Rectal smooth muscle tissue (tissue), 1 donor: ENCODE measurements around the gene TUT1.
A peak's percentile ranks its signal among the peaks of the same experiment; 100 is the strongest.

Source experiments
- H3K27ac ChIP-seq: one replicate; pipeline ENCODE4 v1.7.0; 2013; ENCODE audit warnings: low read depth, low read length, inconsistent platforms
- H3K27me3 ChIP-seq: one replicate; pipeline ENCODE4 v1.7.0; 2013; ENCODE audit warnings: low read length; ENCODE audit not compliant: control insufficient read depth, insufficient read depth
- H3K36me3 ChIP-seq: one replicate; pipeline ENCODE4 v1.7.0; 2013; ENCODE audit warnings: low read length; ENCODE audit not compliant: control insufficient read depth, insufficient read depth
- H3K4me1 ChIP-seq: one replicate; pipeline ENCODE4 v1.7.0; 2013; ENCODE audit warnings: low read length; ENCODE audit not compliant: control insufficient read depth, insufficient read depth
- H3K4me3 ChIP-seq: one replicate; pipeline ENCODE4 v1.7.0; 2013; ENCODE audit warnings: low read length
- H3K9ac ChIP-seq: one replicate; pipeline ENCODE4 v1.7.0; 2013; ENCODE audit warnings: low read length

TUT1 gene

DNA sequence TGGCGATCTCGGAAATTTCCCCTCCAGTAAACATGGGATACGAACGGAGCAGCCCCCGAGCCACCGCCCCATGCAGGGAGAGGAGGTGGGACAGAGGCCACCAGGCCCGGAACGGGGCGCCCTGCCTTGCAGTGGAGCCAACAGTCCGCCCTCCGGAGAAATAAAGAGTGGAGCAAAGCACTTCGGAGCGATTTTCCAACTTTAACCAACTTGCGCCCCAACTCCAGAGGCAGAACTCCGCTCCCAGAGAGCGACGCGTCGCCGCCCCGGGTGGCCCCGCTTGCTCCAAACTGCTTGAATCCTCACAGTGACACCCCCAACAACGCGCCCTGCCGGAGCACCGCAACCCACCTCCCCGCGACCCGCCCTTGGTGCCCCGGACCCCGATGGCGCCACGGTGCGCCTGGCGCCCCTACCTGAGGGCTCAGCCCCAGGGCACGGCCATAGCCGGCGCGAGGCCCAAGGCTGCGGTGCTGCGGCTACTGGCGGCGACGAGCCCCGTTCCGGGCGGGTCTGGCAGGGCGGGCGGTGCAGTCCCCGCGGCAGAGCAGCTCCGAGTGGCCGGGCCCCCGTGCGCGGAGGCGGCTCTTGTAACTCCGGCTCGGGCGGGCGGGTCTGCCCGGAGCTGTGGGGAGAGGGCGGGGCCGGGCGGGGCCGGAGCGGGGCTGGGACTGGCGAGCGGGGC, 44.9 kb downstream of the TUT1 start, which contains the start of gene AHNAK:
Gene AHNAK, minus strand, starts transcription at position 563 of the 685 bp plus-strand sequence. CDS start 10,708 bp downstream, outside the sequence.
- H3K9ac ChIP-seq, result peak within 1 kb of the TSS; percentile 98
- peaks cover 25% of the 10 kb centered on the region for H3K4me1 ChIP-seq
- H3K36me3 ChIP-seq, result peaks cover 7% of the 10 kb centered on the region
- peaks cover 3% of the 10 kb centered on the region for H3K27me3 ChIP-seq
- H3K27ac ChIP-seq, result peak within 1 kb of the TSS; percentile 99
- H3K4me3 ChIP-seq, result peak within 1 kb of the TSS; percentile 98

DNA sequence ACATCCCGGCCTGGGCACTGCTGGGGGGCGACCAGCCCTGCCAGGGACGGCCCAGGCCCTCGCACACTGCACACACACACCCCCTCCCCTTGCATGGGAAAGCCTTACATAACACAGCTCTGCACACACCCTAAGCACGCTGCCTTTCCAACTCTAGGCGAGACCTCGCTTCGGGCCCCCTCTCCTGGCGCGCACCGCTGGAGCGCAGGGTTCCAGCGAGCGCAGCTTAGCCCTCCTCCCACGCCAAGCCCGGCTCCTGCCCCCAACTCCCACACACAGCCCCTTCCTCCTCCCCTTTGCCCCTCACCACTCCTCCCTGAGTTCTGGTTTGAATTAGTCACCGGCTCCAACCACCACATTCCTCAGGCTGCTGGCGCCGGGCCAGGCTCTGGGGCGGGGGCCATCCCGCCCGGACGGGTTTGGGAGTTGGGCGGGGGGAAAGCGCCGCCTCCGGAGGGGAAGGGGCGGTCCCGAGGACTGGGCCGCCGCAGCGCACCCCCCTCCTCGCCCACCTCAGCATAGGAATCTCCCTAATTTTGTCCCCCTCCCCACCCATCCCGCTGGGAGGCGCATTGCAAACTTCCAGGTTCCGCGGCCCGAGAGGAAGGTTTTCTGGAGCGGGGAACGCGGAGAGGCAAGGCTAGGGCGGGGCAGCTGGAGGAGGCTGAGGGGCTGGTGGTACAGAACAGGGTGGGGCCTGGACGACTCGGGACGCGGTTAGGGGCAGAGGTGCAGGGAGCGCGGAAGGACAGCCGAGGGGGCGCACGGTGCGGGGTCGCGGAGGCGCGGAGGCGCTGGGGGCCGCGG, 45.7 kb downstream of the TUT1 start:
- H3K27me3 ChIP-seq, result peaks cover 3% of the 10 kb centered on the region
- peak overlapping the region; percentile 99 for H3K27ac ChIP-seq
- H3K4me1 ChIP-seq, result peaks cover 30% of the 10 kb centered on the region
- H3K4me3 ChIP-seq, result peak overlapping the region; percentile 98
- peaks cover 7% of the 10 kb centered on the region for H3K36me3 ChIP-seq
- H3K9ac ChIP-seq, result peak overlapping the region; percentile 98

DNA sequence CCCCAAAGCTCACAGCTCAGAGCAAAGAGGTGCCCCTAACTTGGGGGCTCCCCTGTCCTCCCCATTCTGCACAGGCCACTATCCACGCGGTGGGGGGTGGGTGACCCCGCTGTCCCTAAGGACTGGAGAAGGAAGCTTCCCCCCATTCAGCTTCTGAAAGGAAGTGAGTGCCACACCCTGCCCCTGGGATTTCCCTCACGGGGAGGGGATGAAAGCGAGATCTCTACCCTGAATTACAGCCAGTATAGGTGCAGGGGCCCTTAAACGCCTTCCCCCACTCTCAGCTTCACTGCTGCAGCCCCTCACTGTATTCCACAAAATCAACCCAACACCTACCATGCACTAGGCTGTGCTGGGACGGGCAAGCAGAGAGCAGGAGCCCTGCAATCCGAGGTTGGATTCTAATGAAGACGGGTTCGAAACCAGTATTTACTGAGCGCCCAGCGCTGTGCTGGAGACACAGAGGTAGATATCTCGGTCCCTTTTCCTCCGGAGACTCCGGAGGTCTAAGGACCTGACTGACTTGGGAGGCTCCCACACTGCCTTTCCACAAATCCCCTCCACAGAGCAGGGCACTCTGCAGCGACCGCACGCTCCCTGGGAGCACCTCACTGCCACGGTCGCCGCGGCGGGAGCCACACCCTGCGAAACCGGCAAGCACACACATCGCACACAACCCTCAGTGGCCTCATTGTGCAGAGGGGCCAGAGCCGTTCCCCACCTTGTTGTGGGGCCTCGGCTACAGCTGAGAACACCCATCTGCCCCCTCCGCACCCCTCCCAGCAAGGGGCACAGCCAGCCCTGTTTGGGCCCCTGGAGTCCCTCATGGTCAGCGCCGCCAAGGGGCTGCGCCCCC, 46.5 kb downstream of the TUT1 start:
- Histone ChIP-seq H3K4me3 (peak overlapping the region; percentile 98), H3K4me1 (peaks cover 37% of the 10 kb centered on the region), H3K27ac (peak overlapping the region; percentile 99), H3K9ac (peak overlapping the region; percentile 98), H3K36me3 (peaks cover 7% of the 10 kb centered on the region), H3K27me3 (peaks cover 3% of the 10 kb centered on the region)

DNA sequence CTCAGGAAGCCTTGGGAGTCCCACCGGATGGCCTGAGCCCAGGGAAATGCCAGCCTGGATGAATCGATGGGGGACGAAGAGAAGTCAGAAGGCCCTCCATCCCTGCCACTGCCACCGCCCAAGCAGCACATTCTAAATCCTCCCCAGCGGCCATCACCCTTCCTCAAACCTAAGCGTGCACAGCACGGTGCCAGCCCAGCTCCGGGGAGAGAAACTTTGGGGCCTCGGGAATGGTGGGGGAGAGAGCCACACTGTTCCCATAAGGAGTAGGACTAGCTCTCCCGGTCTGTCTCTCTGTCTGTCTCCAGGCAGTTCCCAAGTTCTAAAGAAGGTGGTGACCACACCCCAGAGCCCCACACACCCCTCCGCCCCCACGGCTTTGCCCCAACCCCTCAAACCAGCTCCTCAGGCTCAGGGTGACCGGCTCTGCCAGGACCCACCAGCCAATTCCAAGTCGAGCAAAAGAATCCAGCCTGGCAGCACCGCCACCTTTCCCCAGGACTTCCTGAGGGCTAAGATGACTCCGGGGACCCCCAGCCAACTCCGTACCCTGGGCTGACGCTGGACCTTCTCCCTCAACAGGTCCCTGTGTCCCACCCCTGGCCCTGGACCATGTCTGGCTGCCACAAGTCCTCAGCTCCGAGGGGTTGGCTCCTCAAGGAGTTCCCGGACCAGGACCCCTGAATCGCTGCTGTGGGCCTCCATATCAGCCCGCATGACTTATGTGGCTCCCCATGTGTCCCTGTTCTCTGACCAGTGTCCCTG, 47.5 kb downstream of the TUT1 start:
- peaks cover 3% of the 10 kb centered on the region for H3K27me3 ChIP-seq
- H3K4me3 ChIP-seq, result peak overlapping the region; percentile 98
- H3K9ac ChIP-seq, result peak overlapping the region; percentile 98
- peaks cover 43% of the 10 kb centered on the region for H3K4me1 ChIP-seq
- peak overlapping the region; percentile 99 for H3K27ac ChIP-seq
- peaks cover 7% of the 10 kb centered on the region for H3K36me3 ChIP-seq

DNA sequence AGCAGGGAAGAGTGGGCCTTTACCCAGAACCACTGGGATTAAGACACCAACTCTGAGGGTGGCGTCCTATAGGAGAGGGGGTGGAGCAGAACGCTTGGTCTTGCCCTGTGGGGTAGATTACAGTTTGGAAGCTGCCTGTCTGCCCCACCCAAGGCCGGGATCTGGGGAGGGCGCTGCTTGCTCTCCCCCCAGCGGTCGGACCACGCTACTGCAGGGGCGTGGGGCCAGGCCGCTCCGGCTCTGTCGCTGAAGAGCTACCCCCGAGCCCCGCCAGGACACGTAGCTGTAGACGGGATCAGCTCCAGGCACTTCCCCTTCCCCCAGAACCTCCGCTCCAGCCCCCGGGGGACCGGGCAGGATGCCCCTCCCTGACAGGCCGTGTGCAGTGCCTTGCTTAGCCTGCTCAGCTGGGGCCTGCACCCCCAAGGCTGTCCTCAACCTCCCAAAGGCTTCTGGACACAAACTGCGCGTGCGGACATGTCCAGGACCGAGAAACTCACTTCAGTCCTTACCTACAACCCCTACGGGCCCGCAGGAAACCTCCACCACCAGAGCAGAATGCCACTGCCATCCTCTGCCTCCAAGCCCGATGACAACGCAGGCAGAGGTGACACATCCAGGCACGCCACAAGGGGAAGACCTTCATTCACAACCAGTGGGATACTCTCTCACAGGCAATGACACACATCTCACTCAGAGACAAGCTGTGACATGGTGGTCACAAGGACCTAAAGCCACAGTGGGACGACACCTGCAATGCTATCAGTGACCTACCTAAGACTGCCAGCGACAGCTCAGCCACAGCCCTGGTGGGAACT, 48.4 kb downstream of the TUT1 start:
- Histone ChIP-seq H3K4me1 (peaks cover 47% of the 10 kb centered on the region), H3K27ac (peak overlapping the region; percentile 99), H3K4me3 (peak overlapping the region; percentile 98), H3K27me3 (peaks cover 3% of the 10 kb centered on the region), H3K36me3 (peaks cover 7% of the 10 kb centered on the region), H3K9ac (peak overlapping the region; percentile 61)

DNA sequence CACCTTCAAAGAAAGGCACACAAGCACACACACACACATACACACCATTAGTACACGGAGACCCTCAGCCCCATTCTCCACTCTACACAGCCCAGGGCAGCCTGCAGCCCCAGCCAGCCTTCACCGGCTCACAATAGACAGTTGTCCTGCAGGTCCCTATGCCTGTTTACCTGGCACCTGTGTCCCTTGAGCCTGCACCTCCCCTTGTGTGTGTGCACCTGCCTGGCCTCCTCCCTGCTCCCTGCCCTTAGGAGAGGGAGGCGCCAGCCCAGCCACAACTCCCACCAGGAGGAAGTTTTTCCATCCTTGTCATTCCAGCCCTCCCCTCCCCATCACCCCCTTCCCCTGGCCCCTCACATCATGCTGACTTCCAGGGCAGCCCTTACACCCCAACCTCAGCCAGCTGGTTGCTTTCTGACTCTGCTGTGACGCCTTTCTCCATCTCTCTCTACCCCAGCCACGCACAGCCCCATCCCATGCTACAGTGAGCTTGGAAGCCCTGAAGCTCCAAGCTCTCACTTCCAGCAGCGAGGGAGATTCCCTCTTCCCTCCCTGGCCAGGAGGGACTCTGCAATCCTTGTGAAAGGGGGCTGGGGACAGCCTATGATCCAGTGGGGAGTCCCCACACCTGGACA, 49.1 kb downstream of the TUT1 start:
- H3K27ac ChIP-seq, result peak overlapping the region; percentile 99
- peaks cover 3% of the 10 kb centered on the region for H3K27me3 ChIP-seq
- peak overlapping the region; percentile 98 for H3K4me3 ChIP-seq
- peak overlapping the region; percentile 61 for H3K9ac ChIP-seq
- H3K36me3 ChIP-seq, result peaks cover 7% of the 10 kb centered on the region
- H3K4me1 ChIP-seq, result peaks cover 50% of the 10 kb centered on the region

DNA sequence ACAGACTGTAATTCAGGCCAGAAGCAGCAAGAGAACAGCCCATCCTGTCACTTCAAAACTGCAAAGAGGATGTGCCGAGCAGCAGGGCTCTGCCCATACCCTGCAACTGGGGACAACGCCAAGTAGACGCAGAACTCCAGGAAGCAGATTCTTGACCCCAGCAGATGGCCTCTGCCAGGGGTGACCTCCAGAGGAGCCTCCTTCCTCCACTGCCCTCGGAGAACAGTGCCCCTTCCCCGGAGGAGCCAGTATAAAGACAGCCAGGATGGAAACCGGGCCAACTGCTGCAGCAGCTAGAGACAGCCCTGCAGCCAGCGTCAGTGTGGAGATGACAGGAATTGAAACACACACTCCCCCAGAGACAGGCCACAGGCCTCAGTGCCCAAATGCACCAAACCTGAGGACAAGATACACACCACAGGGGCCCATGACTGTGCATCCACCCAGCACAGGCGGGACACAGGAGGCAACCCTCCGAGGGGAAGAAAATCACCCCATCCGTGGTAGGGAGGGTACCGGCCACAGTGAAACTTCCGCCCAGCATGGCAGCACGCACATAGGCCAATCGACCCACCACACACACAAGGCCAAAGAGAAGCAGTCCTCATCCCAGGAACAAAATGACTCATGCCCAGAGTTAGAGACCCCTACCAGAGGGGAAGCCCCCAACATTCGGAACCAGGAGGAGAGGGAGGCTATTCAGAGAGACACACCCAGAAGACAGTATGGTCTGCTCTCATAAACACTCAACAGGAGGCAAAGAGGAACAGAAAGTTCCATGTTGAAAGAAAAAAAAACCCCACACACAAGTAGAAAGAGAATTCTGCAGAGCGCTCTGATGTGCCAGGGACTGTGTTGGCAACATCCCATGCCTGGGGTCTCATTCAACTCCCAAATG, 50.3 kb downstream of the TUT1 start:
- H3K27ac ChIP-seq, result peak overlapping the region; percentile 99
- peaks cover 3% of the 10 kb centered on the region for H3K27me3 ChIP-seq
- H3K36me3 ChIP-seq, result peaks cover 7% of the 10 kb centered on the region
- H3K9ac ChIP-seq, result no peak overlapping the region
- peaks cover 53% of the 10 kb centered on the region for H3K4me1 ChIP-seq
- H3K4me3 ChIP-seq, result peak overlapping the region; percentile 98

DNA sequence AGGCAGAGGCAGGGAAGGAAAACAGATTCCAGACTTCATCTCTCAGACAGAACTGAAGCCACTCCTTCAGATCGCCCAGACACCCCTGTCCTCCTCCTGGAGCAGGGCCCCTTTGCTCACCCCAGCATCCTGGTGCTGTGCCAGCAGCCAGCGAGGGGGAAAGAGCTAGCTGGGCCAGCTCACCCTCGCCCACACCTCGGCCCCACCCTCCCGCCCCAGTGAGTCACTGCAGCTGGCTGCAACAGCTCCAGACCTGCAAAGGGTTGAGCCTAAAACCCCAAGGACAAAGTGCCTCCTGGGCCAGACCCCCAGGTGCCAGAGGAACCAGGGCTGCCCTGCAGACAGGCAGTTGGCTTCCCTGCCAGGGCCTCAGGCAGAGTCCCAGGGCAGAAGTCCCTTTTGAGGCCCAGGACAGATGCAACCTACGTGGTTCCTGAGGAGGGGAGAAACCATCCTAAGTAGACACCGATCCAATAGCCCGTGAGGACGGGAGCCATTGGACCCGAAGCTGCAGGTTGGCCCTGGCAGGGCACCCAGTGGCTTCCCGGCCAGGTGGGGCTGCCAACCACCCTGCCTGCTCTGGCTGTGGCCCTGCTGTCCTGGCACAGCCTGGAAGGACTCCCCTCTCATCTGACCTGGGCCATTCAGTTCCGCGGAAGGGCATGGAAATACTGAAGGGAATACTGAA, 51.9 kb downstream of the TUT1 start:
- peaks cover 3% of the 10 kb centered on the region for H3K27me3 ChIP-seq
- peak overlapping the region; percentile 72 for H3K27ac ChIP-seq
- H3K36me3 ChIP-seq, result peaks cover 15% of the 10 kb centered on the region
- H3K4me3 ChIP-seq, result peak overlapping the region; percentile 49
- no peak overlapping the region for H3K9ac ChIP-seq
- H3K4me1 ChIP-seq, result peaks cover 55% of the 10 kb centered on the region

DNA sequence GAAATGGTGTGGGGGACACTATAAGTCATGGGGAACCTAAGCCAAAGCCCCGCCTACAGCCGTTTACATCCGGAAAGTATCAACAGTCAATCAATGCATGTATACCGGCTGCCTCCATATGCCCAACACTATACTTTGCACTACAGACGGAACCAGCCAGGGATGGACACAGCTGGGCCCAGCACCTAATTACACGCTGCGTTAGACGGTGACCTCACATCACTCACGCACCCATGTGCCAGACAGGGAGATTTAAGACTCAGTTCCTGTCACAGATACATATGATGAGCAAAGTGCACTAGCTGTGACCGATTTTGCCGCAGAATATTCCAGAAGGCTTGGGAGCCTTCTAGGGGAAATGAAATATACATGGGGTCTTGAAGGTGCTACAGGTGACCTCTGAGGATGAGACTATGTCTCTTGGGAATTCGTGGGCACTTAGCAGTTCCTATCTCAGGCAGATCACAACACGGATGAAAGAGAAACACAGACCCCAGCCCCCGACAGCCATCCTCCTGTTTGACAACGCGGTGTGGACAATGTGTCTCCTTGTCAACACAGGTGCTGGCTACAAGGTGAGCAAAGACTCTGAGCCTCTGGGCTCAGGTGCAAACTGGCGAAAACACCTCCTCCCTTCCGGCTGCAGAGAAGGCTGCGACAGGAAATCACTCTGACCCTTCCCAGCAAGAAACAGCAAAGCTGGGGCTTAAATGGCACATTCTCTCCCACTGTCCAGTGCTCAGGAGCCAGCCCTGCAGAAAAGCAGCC, 52.7 kb downstream of the TUT1 start:
- Histone ChIP-seq H3K27ac (peak overlapping the region; percentile 27), H3K4me3 (peak overlapping the region; percentile 49), H3K9ac (no peak overlapping the region), H3K36me3 (peaks cover 22% of the 10 kb centered on the region), H3K4me1 (peaks cover 55% of the 10 kb centered on the region), H3K27me3 (peaks cover 3% of the 10 kb centered on the region)
